NCI-H345 treated with DMSO at 0.1 percent for 48 hours (cell line): Measurements from ENCODE around the gene NR2F1-AS1.
"Not testable (repeated sequence)": the region's sequence is repeated elsewhere in the genome, so short reads cannot be mapped to it uniquely, and the experiment has no call there.

Source experiments
- DNase-seq: peaks from one replicate; lab custom pipeline; 2025; ENCODE audit not compliant: unreplicated experiment; lab: John Stamatoyannopoulos, UW

Gene NR2F1-AS1

GRCh38 chr5:93395971-93396379 lies 185.0 kb downstream of the NR2F1-AS1 start:
- DNase-seq: no peak

GRCh38 chr5:93395010-93395409 lies 186.0 kb downstream of the NR2F1-AS1 start:
- no peak for DNase-seq

GRCh38 chr5:93394301-93394700 lies 186.7 kb downstream of the NR2F1-AS1 start:
- DNase-seq: no peak

GRCh38 chr5:93391169-93391568 lies 189.8 kb downstream of the NR2F1-AS1 start:
- not testable (repeated sequence) for DNase-seq

- DNase-seq: no peak
These were observed 195.4 kb downstream of the NR2F1-AS1 start for GRCh38 chr5:93385655-93386054.

- no peak for DNase-seq
These were observed 196.0 kb downstream of the NR2F1-AS1 start for GRCh38 chr5:93384995-93385394.

GRCh38 chr5:93384026-93384425 lies 197.0 kb downstream of the NR2F1-AS1 start:
- no peak for DNase-seq

GRCh38 chr5:93382188-93382825 lies 198.7 kb downstream of the NR2F1-AS1 start:
- no peak for DNase-seq

GRCh38 chr5:93381057-93381456 lies 200.0 kb downstream of the NR2F1-AS1 start:
- no peak for DNase-seq

- DNase-seq: no peak
These were observed 202.9 kb downstream of the NR2F1-AS1 start for GRCh38 chr5:93378073-93378472.

- no peak for DNase-seq
These were observed 209.1 kb downstream of the NR2F1-AS1 start for GRCh38 chr5:93371893-93372292.

- DNase-seq: no peak
These were observed 216.6 kb downstream of the NR2F1-AS1 start for GRCh38 chr5:93364378-93364777.

GRCh38 chr5:93360436-93361088 lies 220.5 kb downstream of the NR2F1-AS1 start:
- DNase-seq: no peak

- no peak for DNase-seq
These were observed 221.1 kb downstream of the NR2F1-AS1 start for GRCh38 chr5:93359960-93360305.
